Measurements from ENCODE around the gene CACHD1.
A peak's percentile ranks its signal among the peaks of the same experiment; 100 is the strongest.

CACHD1 gene

GRCh38 chr1:64653466-64653865 is 183.5 kb downstream of the CACHD1 start:
- Histone ChIP-seq H3K36me3 (ENCODE audit: control insufficient read depth in 5 of 5, insufficient read depth in 5 of 5, low read length in 5 of 5) (peaks cover 7 to 35% (median 20%) of the 10 kb centered on the region in 5 donors), H3K27me3 (ENCODE audit: control insufficient read depth in 5 of 5, insufficient read depth in 4 of 5, low read length in 5 of 5) (no peaks in the 10 kb centered on the region), H3K27ac (ENCODE audit: low read depth, low read length) (no peak overlapping the region), H3K4me1 (ENCODE audit: control insufficient read depth in 5 of 5, insufficient read depth in 5 of 5, low read length in 5 of 5) (peaks cover 0 to 8% (median 0%) of the 10 kb centered on the region in 5 donors), H3K9ac (ENCODE audit: low read length in 5 of 5) (no peak overlapping the region), H3K9me3 (ENCODE audit: control insufficient read depth in 5 of 5, low read length in 5 of 5) (no peaks in the 10 kb centered on the region), H3K4me3 (ENCODE audit: low read depth in 1 of 5, low read length in 5 of 5) (no peak overlapping the region)

GRCh38 chr1:64654519-64655341 is 184.8 kb downstream of the CACHD1 start:
- Histone ChIP-seq H3K27me3 (ENCODE audit: control insufficient read depth in 5 of 5, insufficient read depth in 4 of 5, low read length in 5 of 5) (no peaks in the 10 kb centered on the region), H3K9ac (ENCODE audit: low read length in 5 of 5) (peak overlapping the region in 1 of 5 donors; percentile 29), H3K4me1 (ENCODE audit: control insufficient read depth in 5 of 5, insufficient read depth in 5 of 5, low read length in 5 of 5) (peaks cover 0 to 8% (median 0%) of the 10 kb centered on the region in 5 donors), H3K9me3 (ENCODE audit: control insufficient read depth in 5 of 5, low read length in 5 of 5) (no peaks in the 10 kb centered on the region), H3K36me3 (ENCODE audit: control insufficient read depth in 5 of 5, insufficient read depth in 5 of 5, low read length in 5 of 5) (peaks cover 17 to 44% (median 31%) of the 10 kb centered on the region in 5 donors), H3K27ac (ENCODE audit: low read depth, low read length) (peak overlapping the region; percentile 17), H3K4me3 (ENCODE audit: low read depth in 1 of 5, low read length in 5 of 5) (no peak overlapping the region)

- Histone ChIP-seq H3K9me3 (ENCODE audit: control insufficient read depth in 5 of 5, low read length in 5 of 5) (no peaks in the 10 kb centered on the region), H3K9ac (ENCODE audit: low read length in 5 of 5) (no peak overlapping the region), H3K27me3 (ENCODE audit: control insufficient read depth in 5 of 5, insufficient read depth in 4 of 5, low read length in 5 of 5) (no peaks in the 10 kb centered on the region), H3K36me3 (ENCODE audit: control insufficient read depth in 5 of 5, insufficient read depth in 5 of 5, low read length in 5 of 5) (peaks cover 19 to 50% (median 31%) of the 10 kb centered on the region in 5 donors), H3K27ac (ENCODE audit: low read depth, low read length) (no peak overlapping the region), H3K4me1 (ENCODE audit: control insufficient read depth in 5 of 5, insufficient read depth in 5 of 5, low read length in 5 of 5) (peaks cover 0 to 8% (median 0%) of the 10 kb centered on the region in 5 donors), H3K4me3 (ENCODE audit: low read depth in 1 of 5, low read length in 5 of 5) (no peak overlapping the region)
These were observed 185.9 kb downstream of the CACHD1 start for GRCh38 chr1:64655861-64656260.

GRCh38 chr1:64659478-64660138 is 189.7 kb downstream of the CACHD1 start:
- Histone ChIP-seq H3K4me3 (ENCODE audit: low read depth in 1 of 5, low read length in 5 of 5) (no peak overlapping the region), H3K4me1 (ENCODE audit: control insufficient read depth in 5 of 5, insufficient read depth in 5 of 5, low read length in 5 of 5) (peaks cover 0 to 5% (median 0%) of the 10 kb centered on the region in 5 donors), H3K36me3 (ENCODE audit: control insufficient read depth in 5 of 5, insufficient read depth in 5 of 5, low read length in 5 of 5) (peaks cover 18 to 52% (median 35%) of the 10 kb centered on the region in 5 donors)

GRCh38 chr1:64663668-64664067 is 193.7 kb downstream of the CACHD1 start:
- H3K27me3 ChIP-seq (ENCODE audit: control insufficient read depth in 5 of 5, insufficient read depth in 4 of 5, low read length in 5 of 5) = no peaks in the 10 kb centered on the region
- H3K9ac ChIP-seq (ENCODE audit: low read length in 5 of 5) = no peak overlapping the region
- H3K4me1 ChIP-seq (ENCODE audit: control insufficient read depth in 5 of 5, insufficient read depth in 5 of 5, low read length in 5 of 5) = peaks cover 0 to 5% (median 0%) of the 10 kb centered on the region in 5 donors
- H3K9me3 ChIP-seq (ENCODE audit: control insufficient read depth in 5 of 5, low read length in 5 of 5) = no peaks in the 10 kb centered on the region
- no peak overlapping the region for H3K27ac ChIP-seq (ENCODE audit: low read depth, low read length)
- peaks cover 16 to 66% (median 33%) of the 10 kb centered on the region in 5 donors for H3K36me3 ChIP-seq (ENCODE audit: control insufficient read depth in 5 of 5, insufficient read depth in 5 of 5, low read length in 5 of 5)
- H3K4me3 ChIP-seq (ENCODE audit: low read depth in 1 of 5, low read length in 5 of 5) = no peak overlapping the region

More at GRCh38 chr1:64659478-64660138, 189.7 kb downstream of the CACHD1 start:
- no peaks in the 10 kb centered on the region for H3K9me3 ChIP-seq (ENCODE audit: control insufficient read depth in 5 of 5, low read length in 5 of 5)
- no peak overlapping the region for H3K27ac ChIP-seq (ENCODE audit: low read depth, low read length)
- H3K27me3 ChIP-seq (ENCODE audit: control insufficient read depth in 5 of 5, insufficient read depth in 4 of 5, low read length in 5 of 5) = no peaks in the 10 kb centered on the region
- no peak overlapping the region for H3K9ac ChIP-seq (ENCODE audit: low read length in 5 of 5)

- H3K36me3 ChIP-seq (ENCODE audit: control insufficient read depth in 5 of 5, insufficient read depth in 5 of 5, low read length in 5 of 5) = peaks cover 11 to 62% (median 33%) of the 10 kb centered on the region in 5 donors
- H3K9me3 ChIP-seq (ENCODE audit: control insufficient read depth in 5 of 5, low read length in 5 of 5) = no peaks in the 10 kb centered on the region
- H3K27ac ChIP-seq (ENCODE audit: low read depth, low read length) = no peak overlapping the region
- peaks cover 0 to 5% (median 0%) of the 10 kb centered on the region in 5 donors for H3K4me1 ChIP-seq (ENCODE audit: control insufficient read depth in 5 of 5, insufficient read depth in 5 of 5, low read length in 5 of 5)
- no peak overlapping the region for H3K9ac ChIP-seq (ENCODE audit: low read length in 5 of 5)
- H3K4me3 ChIP-seq (ENCODE audit: low read depth in 1 of 5, low read length in 5 of 5) = no peak overlapping the region
- no peaks in the 10 kb centered on the region for H3K27me3 ChIP-seq (ENCODE audit: control insufficient read depth in 5 of 5, insufficient read depth in 4 of 5, low read length in 5 of 5)
These were observed 194.4 kb downstream of the CACHD1 start for GRCh38 chr1:64664299-64664698.

- Histone ChIP-seq H3K36me3 (ENCODE audit: control insufficient read depth in 5 of 5, insufficient read depth in 5 of 5, low read length in 5 of 5) (peaks cover 24 to 57% (median 28%) of the 10 kb centered on the region in 5 donors), H3K27ac (ENCODE audit: low read depth, low read length) (no peak overlapping the region), H3K9ac (ENCODE audit: low read length in 5 of 5) (no peak overlapping the region), H3K4me1 (ENCODE audit: control insufficient read depth in 5 of 5, insufficient read depth in 5 of 5, low read length in 5 of 5) (no peaks in the 10 kb centered on the region), H3K9me3 (ENCODE audit: control insufficient read depth in 5 of 5, low read length in 5 of 5) (no peaks in the 10 kb centered on the region), H3K27me3 (ENCODE audit: control insufficient read depth in 5 of 5, insufficient read depth in 4 of 5, low read length in 5 of 5) (no peaks in the 10 kb centered on the region), H3K4me3 (ENCODE audit: low read depth in 1 of 5, low read length in 5 of 5) (no peak overlapping the region)
These were observed 199.3 kb downstream of the CACHD1 start for GRCh38 chr1:64669098-64669675.

GRCh38 chr1:64675718-64676345 is 205.9 kb downstream of the CACHD1 start:
- Histone ChIP-seq H3K27ac (ENCODE audit: low read depth, low read length) (no peak overlapping the region), H3K4me1 (ENCODE audit: control insufficient read depth in 5 of 5, insufficient read depth in 5 of 5, low read length in 5 of 5) (peaks cover 0 to 11% (median 3%) of the 10 kb centered on the region in 5 donors), H3K9me3 (ENCODE audit: control insufficient read depth in 5 of 5, low read length in 5 of 5) (no peaks in the 10 kb centered on the region), H3K9ac (ENCODE audit: low read length in 5 of 5) (no peak overlapping the region), H3K27me3 (ENCODE audit: control insufficient read depth in 5 of 5, insufficient read depth in 4 of 5, low read length in 5 of 5) (no peaks in the 10 kb centered on the region), H3K4me3 (ENCODE audit: low read depth in 1 of 5, low read length in 5 of 5) (no peak overlapping the region), H3K36me3 (ENCODE audit: control insufficient read depth in 5 of 5, insufficient read depth in 5 of 5, low read length in 5 of 5) (peaks cover 32 to 68% (median 51%) of the 10 kb centered on the region in 5 donors)

- no peak overlapping the region for H3K27ac ChIP-seq (ENCODE audit: low read depth, low read length)
- no peaks in the 10 kb centered on the region for H3K27me3 ChIP-seq (ENCODE audit: control insufficient read depth in 5 of 5, insufficient read depth in 4 of 5, low read length in 5 of 5)
- peaks cover 34 to 71% (median 53%) of the 10 kb centered on the region in 5 donors for H3K36me3 ChIP-seq (ENCODE audit: control insufficient read depth in 5 of 5, insufficient read depth in 5 of 5, low read length in 5 of 5)
- no peak overlapping the region for H3K4me3 ChIP-seq (ENCODE audit: low read depth in 1 of 5, low read length in 5 of 5)
- no peaks in the 10 kb centered on the region for H3K9me3 ChIP-seq (ENCODE audit: control insufficient read depth in 5 of 5, low read length in 5 of 5)
- peaks cover 0 to 11% (median 3%) of the 10 kb centered on the region in 5 donors for H3K4me1 ChIP-seq (ENCODE audit: control insufficient read depth in 5 of 5, insufficient read depth in 5 of 5, low read length in 5 of 5)
- H3K9ac ChIP-seq (ENCODE audit: low read length in 5 of 5) = no peak overlapping the region
These were observed 206.5 kb downstream of the CACHD1 start for GRCh38 chr1:64676386-64676785.

Measured in subcutaneous abdominal adipose tissue (tissue), 5 donors.